ENCODE results near the gene RNF130. TPM values are rescaled to one million over a fixed set of nuclear protein-coding genes. Genes with fewer than 3 reads are reported as not detected.
A peak's percentile ranks its signal among the peaks of the same experiment; 100 is the strongest.

Gene RNF130
- polyA plus RNA-seq, 4 donors, result 15.9 to 40.2 (median 28.4) TPM

- Histone ChIP-seq H3K27ac (ENCODE audit: low read depth in 1 of 3, low read length in 2 of 3) (no peak overlapping the region), H3K4me3 (ENCODE audit: low read depth in 1 of 3, low read length in 3 of 3) (no peak overlapping the region), H3K9me3 (ENCODE audit: control insufficient read depth in 2 of 2, insufficient read depth in 1 of 2, low read depth in 1 of 2, low read length in 1 of 2) (peaks cover 0 to 9% of the 10 kb centered on the region in 2 donors), H3K4me1 (ENCODE audit: control insufficient read depth in 3 of 3, insufficient read depth in 2 of 3, low read depth in 1 of 3, low read length in 2 of 3) (peaks cover 0 to 7% (median 6%) of the 10 kb centered on the region in 3 donors), H3K36me3 (ENCODE audit: control insufficient read depth in 3 of 3, insufficient read depth in 2 of 3, low read depth in 1 of 3, low read length in 3 of 3) (no peaks in the 10 kb centered on the region), H3K27me3 (ENCODE audit: control insufficient read depth in 3 of 3, insufficient read depth in 3 of 3, low read length in 3 of 3) (peaks cover 0 to 3% (median 0%) of the 10 kb centered on the region in 3 donors)
- 65 to 78% (median 77%) methylated on average over 4 of the region's 4 CpGs for WGBS, 3 donors
- FAIRE-seq, result no peak
- no peak for DNase-seq
These were observed 3.6 kb downstream of the RNF130 start for GRCh38 chr5:180067986-180068385.

- H3K36me3 ChIP-seq (ENCODE audit: control insufficient read depth in 3 of 3, insufficient read depth in 2 of 3, low read depth in 1 of 3, low read length in 3 of 3), result no peaks in the 10 kb centered on the region
- no peak for DNase-seq
- H3K4me3 ChIP-seq (ENCODE audit: low read depth in 1 of 3, low read length in 3 of 3), result no peak overlapping the region
- no peaks in the 10 kb centered on the region for H3K4me1 ChIP-seq (ENCODE audit: control insufficient read depth in 3 of 3, insufficient read depth in 2 of 3, low read depth in 1 of 3, low read length in 2 of 3)
- no peak for FAIRE-seq
- no peak overlapping the region for H3K27ac ChIP-seq (ENCODE audit: low read depth in 1 of 3, low read length in 2 of 3)
- peaks cover 0 to 4% of the 10 kb centered on the region in 2 donors for H3K9me3 ChIP-seq (ENCODE audit: control insufficient read depth in 2 of 2, insufficient read depth in 1 of 2, low read depth in 1 of 2, low read length in 1 of 2)
- WGBS, 3 donors, result 82 to 91% (median 86%) methylated on average over 7 of the region's 7 CpGs
- H3K27me3 ChIP-seq (ENCODE audit: control insufficient read depth in 3 of 3, insufficient read depth in 3 of 3, low read length in 3 of 3), result no peaks in the 10 kb centered on the region
These were observed 11.4 kb downstream of the RNF130 start for GRCh38 chr5:180060192-180060591.

- Histone ChIP-seq H3K9me3 (ENCODE audit: control insufficient read depth in 2 of 2, insufficient read depth in 1 of 2, low read depth in 1 of 2, low read length in 1 of 2) (peaks cover 0 to 4% of the 10 kb centered on the region in 2 donors), H3K4me1 (ENCODE audit: control insufficient read depth in 3 of 3, insufficient read depth in 2 of 3, low read depth in 1 of 3, low read length in 2 of 3) (no peaks in the 10 kb centered on the region), H3K27ac (ENCODE audit: low read depth in 1 of 3, low read length in 2 of 3) (no peak overlapping the region), H3K27me3 (ENCODE audit: control insufficient read depth in 3 of 3, insufficient read depth in 3 of 3, low read length in 3 of 3) (no peaks in the 10 kb centered on the region), H3K36me3 (ENCODE audit: control insufficient read depth in 3 of 3, insufficient read depth in 2 of 3, low read depth in 1 of 3, low read length in 3 of 3) (no peaks in the 10 kb centered on the region), H3K4me3 (ENCODE audit: low read depth in 1 of 3, low read length in 3 of 3) (no peak overlapping the region)
- WGBS, 3 donors, result 87 to 88% (median 88%) methylated on average over 6 of the region's 6 CpGs
- DNase-seq (no peak), FAIRE-seq (no peak)
These were observed 12.2 kb downstream of the RNF130 start for GRCh38 chr5:180059326-180059725.

DNA sequence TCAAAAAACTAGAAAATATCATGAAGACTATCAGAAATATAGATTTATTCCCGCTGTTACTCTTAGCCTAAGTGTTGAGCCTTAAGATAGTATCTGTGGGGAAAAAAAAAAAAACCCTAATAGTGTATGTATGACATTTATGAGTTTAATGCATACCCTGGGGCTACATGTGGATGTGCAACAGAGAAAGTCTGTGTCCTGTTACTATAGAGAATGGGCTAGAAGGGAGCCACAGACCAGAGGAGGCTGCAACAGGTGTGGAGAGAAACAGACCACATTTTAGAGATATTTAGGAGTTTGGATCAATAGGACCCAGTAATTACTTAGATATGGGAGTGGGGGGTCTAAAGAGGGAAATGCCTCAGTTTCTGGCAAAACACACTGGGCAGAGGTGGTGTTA, 15.4 kb downstream of the RNF130 start:
- Histone ChIP-seq H3K9me3 (ENCODE audit: control insufficient read depth in 2 of 2, insufficient read depth in 1 of 2, low read depth in 1 of 2, low read length in 1 of 2) (no peaks in the 10 kb centered on the region), H3K4me3 (ENCODE audit: low read depth in 1 of 3, low read length in 3 of 3) (no peak overlapping the region), H3K27ac (ENCODE audit: low read depth in 1 of 3, low read length in 2 of 3) (no peak overlapping the region), H3K36me3 (ENCODE audit: control insufficient read depth in 3 of 3, insufficient read depth in 2 of 3, low read depth in 1 of 3, low read length in 3 of 3) (no peaks in the 10 kb centered on the region), H3K4me1 (ENCODE audit: control insufficient read depth in 3 of 3, insufficient read depth in 2 of 3, low read depth in 1 of 3, low read length in 2 of 3) (no peaks in the 10 kb centered on the region), H3K27me3 (ENCODE audit: control insufficient read depth in 3 of 3, insufficient read depth in 3 of 3, low read length in 3 of 3) (no peaks in the 10 kb centered on the region)
- WGBS, 3 donors, result 97 to 100% (median 97%) methylated on average over 1 of the region's 1 CpG
- FAIRE-seq (no peak), DNase-seq (no peak)

DNA sequence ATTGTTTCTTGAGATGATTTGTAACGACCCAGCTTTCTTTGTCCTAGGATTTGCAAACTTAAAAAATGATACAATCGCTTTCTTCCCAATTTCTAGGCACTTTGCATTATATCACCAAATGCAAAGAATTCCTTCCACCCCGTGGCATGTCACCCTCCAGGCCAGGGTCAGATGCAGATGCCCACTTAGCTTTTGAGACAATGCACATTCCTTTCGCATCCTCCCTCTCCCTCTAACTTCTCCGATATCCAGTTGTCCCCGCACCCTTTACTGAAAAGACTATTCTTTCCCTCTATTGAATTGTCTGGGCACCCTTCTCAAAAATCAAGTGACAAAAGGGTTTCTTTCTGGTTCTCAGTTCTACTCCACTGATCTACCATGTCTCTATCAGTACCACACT, 17.3 kb downstream of the RNF130 start:
- FAIRE-seq (no peak), DNase-seq (no peak)
- Histone ChIP-seq H3K4me1 (ENCODE audit: control insufficient read depth in 3 of 3, insufficient read depth in 2 of 3, low read depth in 1 of 3, low read length in 2 of 3) (peaks cover 0 to 4% (median 3%) of the 10 kb centered on the region in 3 donors), H3K36me3 (ENCODE audit: control insufficient read depth in 3 of 3, insufficient read depth in 2 of 3, low read depth in 1 of 3, low read length in 3 of 3) (no peaks in the 10 kb centered on the region), H3K27ac (ENCODE audit: low read depth in 1 of 3, low read length in 2 of 3) (no peak overlapping the region), H3K4me3 (ENCODE audit: low read depth in 1 of 3, low read length in 3 of 3) (no peak overlapping the region), H3K27me3 (ENCODE audit: control insufficient read depth in 3 of 3, insufficient read depth in 3 of 3, low read length in 3 of 3) (no peaks in the 10 kb centered on the region), H3K9me3 (ENCODE audit: control insufficient read depth in 2 of 2, insufficient read depth in 1 of 2, low read depth in 1 of 2, low read length in 1 of 2) (no peaks in the 10 kb centered on the region)
- 73 to 84% (median 77%) methylated on average over 6 of the region's 6 CpGs for WGBS, 3 donors

DNA sequence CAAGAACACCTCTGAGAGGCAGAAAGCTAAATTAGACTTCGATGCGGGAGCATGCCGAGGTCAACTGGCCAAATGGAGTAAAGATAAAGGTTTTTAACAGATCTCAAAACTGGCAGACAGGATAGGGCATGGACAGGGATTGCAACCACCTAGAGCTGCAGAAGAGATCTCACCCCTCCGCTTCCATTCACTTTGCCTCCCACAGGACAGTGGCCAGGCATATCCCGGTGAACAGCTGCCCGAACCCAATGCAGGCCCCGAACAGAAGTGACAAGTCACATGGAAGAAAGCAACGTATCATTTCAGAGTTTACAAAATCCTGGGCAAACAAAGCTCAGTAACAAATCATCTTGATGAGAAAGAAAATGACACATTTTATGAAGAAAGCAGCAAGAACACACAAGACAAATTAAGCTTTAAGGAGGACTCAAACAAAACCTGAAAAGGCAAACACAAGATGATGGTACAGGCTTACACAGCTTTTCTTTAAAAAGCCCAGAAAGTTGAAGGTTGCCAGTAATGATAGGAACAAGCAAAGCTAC, 18.4 kb downstream of the RNF130 start:
- WGBS, 3 donors, result 81 to 91% (median 91%) methylated on average over 8 of the region's 8 CpGs
- no peak for DNase-seq
- no peak for FAIRE-seq
- H3K4me3 ChIP-seq (ENCODE audit: low read depth in 1 of 3, low read length in 3 of 3), result no peak overlapping the region
- H3K27ac ChIP-seq (ENCODE audit: low read depth in 1 of 3, low read length in 2 of 3), result no peak overlapping the region
- no peaks in the 10 kb centered on the region for H3K36me3 ChIP-seq (ENCODE audit: control insufficient read depth in 3 of 3, insufficient read depth in 2 of 3, low read depth in 1 of 3, low read length in 3 of 3)
- no peaks in the 10 kb centered on the region for H3K9me3 ChIP-seq (ENCODE audit: control insufficient read depth in 2 of 2, insufficient read depth in 1 of 2, low read depth in 1 of 2, low read length in 1 of 2)
- H3K27me3 ChIP-seq (ENCODE audit: control insufficient read depth in 3 of 3, insufficient read depth in 3 of 3, low read length in 3 of 3), result no peaks in the 10 kb centered on the region
- H3K4me1 ChIP-seq (ENCODE audit: control insufficient read depth in 3 of 3, insufficient read depth in 2 of 3, low read depth in 1 of 3, low read length in 2 of 3), result peaks cover 0 to 4% (median 3%) of the 10 kb centered on the region in 3 donors

- Histone ChIP-seq H3K9me3 (ENCODE audit: control insufficient read depth in 2 of 2, insufficient read depth in 1 of 2, low read depth in 1 of 2, low read length in 1 of 2) (no peaks in the 10 kb centered on the region), H3K27me3 (ENCODE audit: control insufficient read depth in 3 of 3, insufficient read depth in 3 of 3, low read length in 3 of 3) (no peaks in the 10 kb centered on the region), H3K36me3 (ENCODE audit: control insufficient read depth in 3 of 3, insufficient read depth in 2 of 3, low read depth in 1 of 3, low read length in 3 of 3) (no peaks in the 10 kb centered on the region), H3K4me3 (ENCODE audit: low read depth in 1 of 3, low read length in 3 of 3) (no peak overlapping the region), H3K27ac (ENCODE audit: low read depth in 1 of 3, low read length in 2 of 3) (no peak overlapping the region), H3K4me1 (ENCODE audit: control insufficient read depth in 3 of 3, insufficient read depth in 2 of 3, low read depth in 1 of 3, low read length in 2 of 3) (peaks cover 0 to 4% (median 3%) of the 10 kb centered on the region in 3 donors)
- DNase-seq, result no peak
- no peak for FAIRE-seq
- 84 to 85% (median 85%) methylated on average over 5 of the region's 5 CpGs for WGBS, 3 donors
These were observed 19.2 kb downstream of the RNF130 start for GRCh38 chr5:180052211-180052818.

- H3K36me3 ChIP-seq (ENCODE audit: control insufficient read depth in 3 of 3, insufficient read depth in 2 of 3, low read depth in 1 of 3, low read length in 3 of 3), result no peaks in the 10 kb centered on the region
- H3K27me3 ChIP-seq (ENCODE audit: control insufficient read depth in 3 of 3, insufficient read depth in 3 of 3, low read length in 3 of 3), result no peaks in the 10 kb centered on the region
- no peak overlapping the region for H3K4me3 ChIP-seq (ENCODE audit: low read depth in 1 of 3, low read length in 3 of 3)
- peaks cover 0 to 8% of the 10 kb centered on the region in 2 donors for H3K9me3 ChIP-seq (ENCODE audit: control insufficient read depth in 2 of 2, insufficient read depth in 1 of 2, low read depth in 1 of 2, low read length in 1 of 2)
- FAIRE-seq, result no peak
- no peak overlapping the region for H3K27ac ChIP-seq (ENCODE audit: low read depth in 1 of 3, low read length in 2 of 3)
- peaks cover 0 to 4% (median 3%) of the 10 kb centered on the region in 3 donors for H3K4me1 ChIP-seq (ENCODE audit: control insufficient read depth in 3 of 3, insufficient read depth in 2 of 3, low read depth in 1 of 3, low read length in 2 of 3)
- 42 to 75% (median 47%) methylated on average over 9 of the region's 9 CpGs for WGBS, 3 donors
- peak in 1 of 2 donors; percentile 54 for DNase-seq
These were observed 21.2 kb downstream of the RNF130 start for GRCh38 chr5:180050121-180050940.
